Measurements from ENCODE around the gene ARMC6.

The ARMC6 gene

DNA sequence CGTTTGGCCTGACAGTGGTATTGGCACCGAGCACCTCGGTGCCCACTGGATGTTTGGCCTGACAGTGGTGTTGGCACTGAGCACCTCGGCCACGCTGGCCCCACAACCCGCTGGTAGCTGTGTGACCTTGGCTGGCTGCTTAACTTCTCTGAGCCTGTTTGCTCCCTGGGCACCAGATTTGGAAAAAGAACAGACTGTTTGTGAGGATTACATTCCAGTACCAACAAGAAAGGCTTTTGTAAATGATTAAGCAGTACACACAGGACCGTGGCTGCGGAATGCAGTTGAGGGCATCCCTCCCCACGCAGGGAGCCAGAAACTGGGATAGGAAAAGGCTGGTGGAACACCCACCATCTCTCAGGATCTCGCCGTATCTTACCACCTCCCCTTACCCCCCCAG lies 62.3 kb downstream of the ARMC6 start:
- no peak overlapping the region for H3K4me3 ChIP-seq (ENCODE audit: low read depth, low read length)
- H3K27ac ChIP-seq, result no peak overlapping the region
- no peak for TF ChIP-seq CTCF (IDR thresholded peaks at IDR 0.05)
- H3K4me2 ChIP-seq (ENCODE audit: low read length), result no peak overlapping the region
- no peaks in the 10 kb centered on the region for H3K4me1 ChIP-seq
- H3K79me2 ChIP-seq, result no peaks in the 10 kb centered on the region
- no peaks in the 10 kb centered on the region for H3K36me3 ChIP-seq (ENCODE audit: control insufficient read depth, insufficient read depth, low read length)
- no peak overlapping the region for H3K9ac ChIP-seq
- H3K27me3 ChIP-seq (ENCODE audit: control insufficient read depth, insufficient read depth, low read length), result no peaks in the 10 kb centered on the region
- no peak overlapping the region for H2AFZ ChIP-seq
- H3K9me3 ChIP-seq (ENCODE audit: control insufficient read depth, low read length), result no peaks in the 10 kb centered on the region

DNA sequence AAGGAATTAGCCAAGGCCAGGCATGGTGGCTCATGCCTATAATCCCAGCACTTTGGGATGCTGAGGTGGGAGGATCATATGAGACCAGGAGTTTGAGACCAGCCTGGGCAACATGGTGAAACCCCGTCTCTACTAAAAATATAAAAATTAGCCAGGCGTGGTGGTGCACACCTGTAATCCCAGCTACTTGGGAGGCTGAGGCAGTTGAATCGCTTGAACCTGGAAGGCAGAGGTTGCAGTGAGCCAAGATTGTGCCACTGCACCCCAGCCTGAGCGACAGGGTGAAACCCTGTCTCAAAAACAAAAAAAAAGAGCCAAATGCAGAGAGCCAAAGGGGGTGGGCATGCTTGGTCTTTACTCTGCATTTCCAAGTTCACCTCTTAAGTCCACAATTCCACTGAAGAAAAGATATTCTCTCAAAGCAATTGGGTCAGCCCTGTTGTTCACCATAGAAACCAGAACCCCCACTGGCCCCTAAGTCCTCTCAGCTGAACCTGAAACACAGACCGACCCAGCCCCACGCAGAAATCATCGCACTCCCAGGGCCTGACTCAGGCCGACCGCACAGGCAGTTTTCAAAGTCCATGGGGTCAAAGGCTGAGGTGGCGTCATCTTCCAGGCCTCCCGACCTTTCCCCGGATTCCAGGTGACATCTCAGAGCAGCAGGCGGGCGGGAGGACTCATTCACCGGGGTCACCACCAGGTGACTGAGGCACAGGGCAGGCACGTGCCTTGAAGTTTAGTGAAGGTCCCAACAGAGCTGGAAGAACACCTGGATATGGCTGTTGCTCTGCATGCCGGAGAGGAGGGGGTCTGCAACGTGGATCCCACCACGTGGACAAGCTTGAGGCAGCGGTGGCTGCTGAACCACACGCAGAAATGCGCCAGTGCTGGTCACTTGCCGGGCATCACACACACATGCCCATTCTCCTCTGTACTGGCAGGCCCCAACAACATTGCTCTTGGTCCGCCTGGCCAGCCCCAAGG lies 63.5 kb downstream of the ARMC6 start:
- TF ChIP-seq CTCF (IDR thresholded peaks at IDR 0.05), result no peak
- Histone ChIP-seq H3K36me3 (ENCODE audit: control insufficient read depth, insufficient read depth, low read length) (no peaks in the 10 kb centered on the region), H3K4me3 (ENCODE audit: low read depth, low read length) (no peak overlapping the region)

DNA sequence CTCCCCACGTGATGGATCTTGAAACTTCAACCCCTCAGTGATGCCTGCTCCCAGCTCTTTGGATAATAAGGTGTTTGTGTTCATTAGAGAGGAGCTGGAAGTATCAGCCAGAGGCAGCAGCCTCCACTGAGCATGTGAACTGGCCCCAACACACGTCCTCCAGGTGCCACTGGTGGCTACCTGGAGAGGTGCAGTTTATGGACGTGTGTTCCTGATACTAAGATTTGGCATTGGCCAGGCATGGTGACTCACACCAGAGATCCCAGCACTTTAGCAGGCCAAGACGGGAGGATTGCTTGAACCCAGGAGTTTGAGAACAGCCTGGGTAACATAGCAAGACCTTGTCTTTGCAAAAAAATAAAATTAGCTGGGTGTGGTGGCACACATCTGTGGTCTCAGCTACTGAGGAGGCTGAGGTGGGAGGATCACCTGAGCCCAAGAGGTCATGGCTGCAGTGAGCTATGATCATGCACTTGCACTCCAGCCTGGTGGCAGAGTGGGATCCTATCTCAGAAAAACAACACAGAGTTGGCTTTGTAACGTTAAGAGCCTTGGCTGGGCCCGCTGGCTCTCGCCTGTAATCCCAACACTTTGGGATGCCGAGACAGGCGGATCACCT lies 64.8 kb downstream of the ARMC6 start:
- no peak overlapping the region for H3K27ac ChIP-seq
- no peak overlapping the region for H3K9ac ChIP-seq
- H3K4me2 ChIP-seq (ENCODE audit: low read length), result no peak overlapping the region
- no peaks in the 10 kb centered on the region for H3K79me2 ChIP-seq
- TF ChIP-seq CTCF (IDR thresholded peaks at IDR 0.05), result no peak
- H3K27me3 ChIP-seq (ENCODE audit: control insufficient read depth, insufficient read depth, low read length), result no peaks in the 10 kb centered on the region
- no peaks in the 10 kb centered on the region for H3K9me3 ChIP-seq (ENCODE audit: control insufficient read depth, low read length)
- no peaks in the 10 kb centered on the region for H3K4me1 ChIP-seq
- H2AFZ ChIP-seq, result no peak overlapping the region
- no peak overlapping the region for H3K4me3 ChIP-seq (ENCODE audit: low read depth, low read length)
- H3K36me3 ChIP-seq (ENCODE audit: control insufficient read depth, insufficient read depth, low read length), result no peaks in the 10 kb centered on the region

More for the DNA sequence above, 63.5 kb downstream of the ARMC6 start:
- no peak overlapping the region for H3K27ac ChIP-seq
- H3K79me2 ChIP-seq, result no peaks in the 10 kb centered on the region
- H3K4me2 ChIP-seq (ENCODE audit: low read length), result no peak overlapping the region
- H3K4me1 ChIP-seq, result no peaks in the 10 kb centered on the region
- no peaks in the 10 kb centered on the region for H3K9me3 ChIP-seq (ENCODE audit: control insufficient read depth, low read length)
- H3K9ac ChIP-seq, result no peak overlapping the region
- no peaks in the 10 kb centered on the region for H3K27me3 ChIP-seq (ENCODE audit: control insufficient read depth, insufficient read depth, low read length)
- H2AFZ ChIP-seq, result no peak overlapping the region

GRCh38 chr19:19098703-19099632 lies 65.6 kb downstream of the ARMC6 start:
- H2AFZ ChIP-seq, result no peak overlapping the region
- H3K4me2 ChIP-seq (ENCODE audit: low read length), result no peak overlapping the region
- H3K4me3 ChIP-seq (ENCODE audit: low read depth, low read length), result no peak overlapping the region
- no peaks in the 10 kb centered on the region for H3K79me2 ChIP-seq
- no peak overlapping the region for H3K27ac ChIP-seq
- H3K36me3 ChIP-seq (ENCODE audit: control insufficient read depth, insufficient read depth, low read length), result no peaks in the 10 kb centered on the region
- no peaks in the 10 kb centered on the region for H3K9me3 ChIP-seq (ENCODE audit: control insufficient read depth, low read length)
- H3K9ac ChIP-seq, result no peak overlapping the region
- H3K4me1 ChIP-seq, result no peaks in the 10 kb centered on the region
- no peaks in the 10 kb centered on the region for H3K27me3 ChIP-seq (ENCODE audit: control insufficient read depth, insufficient read depth, low read length)
- no peak for TF ChIP-seq CTCF (IDR thresholded peaks at IDR 0.05)
